CD14-positive monocyte (primary cell): ENCODE data around the gene STARD10. TPM values are rescaled to one million over a fixed set of nuclear protein-coding genes. Genes with fewer than 3 reads are reported as not detected.

Experiments used
- DNase-seq, 3 donors: peaks; one replicate each; pipeline ENCODE4 v3.0.0-alpha.2; 2011 to 2022
- H2AFZ ChIP-seq: 2 replicates; pipeline ENCODE4 v1.6.0; 2012; ENCODE audit warnings: mild to moderate bottlenecking, low read depth, low read length, inconsistent platforms; ENCODE audit not compliant: insufficient read depth, poor library complexity, severe bottlenecking
- H3K27ac ChIP-seq, 2 donors: 1 replicate in 1 of 2; 2 replicates in 1 of 2; pipeline ENCODE4 v1.5.1; 2012 to 2013; ENCODE audit warnings: low read length in 2 of 2, control low read depth in 1 of 2, inconsistent platforms in 1 of 2, low read depth in 1 of 2, mild to moderate bottlenecking in 1 of 2
- H3K27me3 ChIP-seq, 2 donors: one replicate each; pipeline versions ENCODE4 v1.6.0 to v1.6.1; 2011 to 2013; ENCODE audit warnings: low read length in 2 of 2; ENCODE audit not compliant: control insufficient read depth in 2 of 2, insufficient read depth in 2 of 2
- H3K36me3 ChIP-seq, 2 donors: replicated peaks in 1 of 2; 1 replicate in 1 of 2; 2 replicates in 1 of 2; pipeline versions ENCODE4 v1.5.1 to v1.6.1; 2012 to 2013; ENCODE audit warnings: low read length in 2 of 2, control low read depth in 1 of 2, inconsistent platforms in 1 of 2, mild to moderate bottlenecking in 1 of 2; ENCODE audit not compliant: insufficient read depth in 2 of 2, control insufficient read depth in 1 of 2
- H3K4me1 ChIP-seq, 2 donors: 1 replicate in 1 of 2; 2 replicates in 1 of 2; pipeline versions ENCODE4 v1.5.1 to v1.6.1; 2012 to 2013; ENCODE audit warnings: low read length in 2 of 2, control low read depth in 1 of 2, inconsistent platforms in 1 of 2, mild to moderate bottlenecking in 1 of 2, moderate library complexity in 1 of 2; ENCODE audit not compliant: insufficient read depth in 2 of 2, control insufficient read depth in 1 of 2
- H3K4me2 ChIP-seq: replicated peaks from 2 replicates; pipeline ENCODE3; 2012; ENCODE audit warnings: low read length, moderate library complexity, mild to moderate bottlenecking; ENCODE audit not compliant: poor library complexity, severe bottlenecking; ENCODE audit errors: extremely low read depth
- H3K4me3 ChIP-seq, 3 experiments: fragments of 200-600 bp in 1 of 3; sonication (generic) in 1 of 3; replicated peaks in 1 of 3; 1 replicate in 2 of 3; 2 replicates in 1 of 3; pipeline ENCODE4 v1.5.1; 2011 to 2013; ENCODE audit warnings: low read length in 3 of 3, mild to moderate bottlenecking in 3 of 3, control low read depth in 2 of 3, low read depth in 2 of 3, inconsistent platforms in 1 of 3, moderate library complexity in 1 of 3
- H3K79me2 ChIP-seq: 2 replicates; pipeline ENCODE4 v1.6.0; 2012; ENCODE audit warnings: mild to moderate bottlenecking, control low read depth, inconsistent platforms, low read length, moderate library complexity; ENCODE audit not compliant: insufficient read depth
- H3K9ac ChIP-seq: 2 replicates; pipeline ENCODE4 v1.6.0; 2017; ENCODE audit warnings: low read length, mild to moderate bottlenecking; ENCODE audit not compliant: insufficient read depth, poor library complexity, severe bottlenecking
- H3K9me3 ChIP-seq, 2 donors: replicated peaks in 1 of 2; 1 replicate in 1 of 2; 2 replicates in 1 of 2; pipeline versions ENCODE4 v1.5.1 to v1.6.1; 2012 to 2013; ENCODE audit warnings: low read length in 2 of 2, control low read depth in 1 of 2; ENCODE audit not compliant: control insufficient read depth in 1 of 2, insufficient read depth in 1 of 2
- H4K20me1 ChIP-seq: 2 replicates; pipeline ENCODE4 v1.6.0; 2012; ENCODE audit warnings: mild to moderate bottlenecking, low read length, control low read depth, moderate library complexity; ENCODE audit not compliant: insufficient read depth
- H3K27ac Mint-ChIP-seq, 7 donors: one replicate each; pipeline ENCODE4 v1.8.0; 2020; ENCODE audit warnings: mild to moderate bottlenecking in 7 of 7, mixed read lengths in 7 of 7, moderate library complexity in 6 of 7, inconsistent platforms in 2 of 7
- H3K27me3 Mint-ChIP-seq, 3 donors: one replicate each; pipeline ENCODE4 v1.8.0; 2021 to 2022; ENCODE audit warnings: low read depth in 3 of 3, mild to moderate bottlenecking in 3 of 3, mixed read lengths in 3 of 3, moderate library complexity in 3 of 3, inconsistent platforms in 1 of 3
- H3K36me3 Mint-ChIP-seq, 2 donors: one replicate each; pipeline ENCODE4 v1.8.0; 2020; ENCODE audit warnings: mixed read lengths in 2 of 2, inconsistent platforms in 1 of 2, mild to moderate bottlenecking in 1 of 2
- H3K4me1 Mint-ChIP-seq: one replicate; pipeline ENCODE4 v1.8.0; 2020; ENCODE audit warnings: mild to moderate bottlenecking, mixed read lengths
- H3K4me3 Mint-ChIP-seq, 2 donors: one replicate each; pipeline ENCODE4 v1.8.0; 2020; ENCODE audit warnings: mild to moderate bottlenecking in 2 of 2, mixed read lengths in 2 of 2, moderate library complexity in 1 of 2
- H3K9me3 Mint-ChIP-seq, 7 donors: one replicate each; pipeline ENCODE4 v1.8.0; 2020 to 2022; ENCODE audit warnings: mixed read lengths in 7 of 7, mild to moderate bottlenecking in 6 of 7, moderate library complexity in 6 of 7, inconsistent platforms in 2 of 7
- WGBS: methylation state at CpG from one replicate; pipeline ENCODE4 v1.1.5; 2013; ENCODE audit warnings: missing lambda C conversion rate; ENCODE audit not compliant: insufficient coverage; 5-methylcytosine and 5-hydroxymethylcytosine counted together
- intact Hi-C, 2 donors: fragments of 100-400 bp; cut with micrococcal nuclease; formaldehyde crosslinking; loops; one replicate each; pipeline versions ENCODE4 v1.15.0 to v1.15.1; 2023
- polyA plus RNA-seq, 3 donors: library from polyadenylated mRNA; depleted of rRNA in 1 of 3; unstranded in 2 of 3; stranded (reverse) in 1 of 3; fragments of 300-500 nt in 2 of 3; fragments of >200 nt in 1 of 3; fragmentation: Illumina TruSeq in 2 of 3; gene quantifications; 1 replicate in 2 of 3; 2 replicates in 1 of 3; pipeline ENCODE4 v1.2.3, GENCODE V29; 2012 to 2021
- TF ChIP-seq, protein P1 (sequence below): fragments of 200-600 bp; IDR thresholded peaks from one replicate; pipeline ENCODE4 v1.8.0; 2022; ENCODE audit warnings: antibody characterized with exemption, mild to moderate bottlenecking

Gene STARD10
- polyA plus RNA-seq, 3 donors, result 13.6 to 18.7 (median 15.4) TPM

DNA sequence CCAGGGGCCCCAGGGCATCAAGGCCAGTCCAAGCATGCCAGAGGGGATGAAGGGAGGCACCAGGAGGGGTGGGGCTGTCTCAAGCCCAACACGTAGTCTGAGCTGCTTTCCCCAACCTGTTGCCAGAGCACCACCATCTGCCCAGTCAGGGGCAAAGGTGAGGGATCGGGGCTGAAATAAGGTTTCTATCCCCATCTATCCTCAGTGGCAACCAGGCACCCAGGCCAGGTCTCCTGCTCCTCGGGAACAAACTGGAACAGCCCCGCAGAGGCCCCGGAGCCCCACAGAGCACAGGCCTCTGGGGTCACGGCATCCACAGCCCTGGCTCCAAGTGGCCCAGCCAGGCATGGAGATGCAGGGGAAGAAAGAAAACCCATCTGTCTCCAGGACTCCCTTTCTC is 19.3 kb downstream of the STARD10 start:
- Mint-ChIP-seq H3K27ac (peak overlapping the region in 1 of 7 donors; percentile 77), H3K36me3 (peaks cover 2 to 11% of the 10 kb centered on the region in 2 donors), H3K27me3 (peaks cover 6 to 11% (median 10%) of the 10 kb centered on the region in 3 donors), H3K9me3 (peaks cover 0 to 2% (median 0%) of the 10 kb centered on the region in 7 donors), H3K4me1 (peaks cover 19% of the 10 kb centered on the region), H3K4me3 (no peak overlapping the region)
- no peak overlapping the region for H3K4me3 ChIP-seq
- H3K4me2 ChIP-seq, result no peak overlapping the region
- H2AFZ ChIP-seq, result no peak overlapping the region
- intact Hi-C loops, result no loop called here
- H3K4me1 ChIP-seq, result peaks cover 14 to 16% of the 10 kb centered on the region in 2 donors
- no peak for DNase-seq
- H3K9me3 ChIP-seq, result no peaks in the 10 kb centered on the region
- H3K27me3 ChIP-seq, result peaks cover 0 to 1% of the 10 kb centered on the region in 2 donors
- WGBS, result 100% methylated on average over 1 of the region's 6 CpGs
- no peak overlapping the region for H3K27ac ChIP-seq
- TF ChIP-seq, protein P1, sequence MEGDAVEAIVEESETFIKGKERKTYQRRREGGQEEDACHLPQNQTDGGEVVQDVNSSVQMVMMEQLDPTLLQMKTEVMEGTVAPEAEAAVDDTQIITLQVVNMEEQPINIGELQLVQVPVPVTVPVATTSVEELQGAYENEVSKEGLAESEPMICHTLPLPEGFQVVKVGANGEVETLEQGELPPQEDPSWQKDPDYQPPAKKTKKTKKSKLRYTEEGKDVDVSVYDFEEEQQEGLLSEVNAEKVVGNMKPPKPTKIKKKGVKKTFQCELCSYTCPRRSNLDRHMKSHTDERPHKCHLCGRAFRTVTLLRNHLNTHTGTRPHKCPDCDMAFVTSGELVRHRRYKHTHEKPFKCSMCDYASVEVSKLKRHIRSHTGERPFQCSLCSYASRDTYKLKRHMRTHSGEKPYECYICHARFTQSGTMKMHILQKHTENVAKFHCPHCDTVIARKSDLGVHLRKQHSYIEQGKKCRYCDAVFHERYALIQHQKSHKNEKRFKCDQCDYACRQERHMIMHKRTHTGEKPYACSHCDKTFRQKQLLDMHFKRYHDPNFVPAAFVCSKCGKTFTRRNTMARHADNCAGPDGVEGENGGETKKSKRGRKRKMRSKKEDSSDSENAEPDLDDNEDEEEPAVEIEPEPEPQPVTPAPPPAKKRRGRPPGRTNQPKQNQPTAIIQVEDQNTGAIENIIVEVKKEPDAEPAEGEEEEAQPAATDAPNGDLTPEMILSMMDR, result no peak
- no peaks in the 10 kb centered on the region for H3K79me2 ChIP-seq
- H4K20me1 ChIP-seq, result peaks cover 3% of the 10 kb centered on the region
- no peaks in the 10 kb centered on the region for H3K36me3 ChIP-seq
- no peak overlapping the region for H3K9ac ChIP-seq

DNA sequence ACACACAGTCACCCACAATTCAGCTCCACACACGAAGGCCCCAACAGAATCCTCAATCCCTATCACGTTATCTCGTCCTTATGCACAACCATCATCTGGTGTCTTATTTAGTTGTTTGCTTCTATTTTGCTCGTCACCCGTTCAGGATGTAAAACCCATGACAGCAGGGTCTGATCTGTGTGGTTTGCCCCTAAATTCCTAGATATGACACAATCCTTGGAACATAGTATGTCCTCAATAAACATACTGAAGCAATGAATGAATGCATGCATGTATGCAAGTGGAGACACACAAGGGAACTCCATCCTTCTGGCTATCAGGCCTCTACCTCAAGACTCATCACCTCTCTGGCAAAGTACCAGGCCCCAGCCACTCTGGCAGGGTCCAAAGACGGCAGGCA is 20.2 kb downstream of the STARD10 start:
- Histone ChIP-seq H3K27me3 (no peaks in the 10 kb centered on the region), H2AFZ (no peak overlapping the region), H3K4me2 (no peak overlapping the region), H3K4me3 (no peak overlapping the region), H3K9ac (no peak overlapping the region), H3K79me2 (no peaks in the 10 kb centered on the region), H3K36me3 (no peaks in the 10 kb centered on the region), H3K4me1 (peaks cover 14 to 16% of the 10 kb centered on the region in 2 donors), H4K20me1 (peaks cover 3% of the 10 kb centered on the region), H3K9me3 (no peaks in the 10 kb centered on the region), H3K27ac (no peak overlapping the region)
- WGBS, result no CpG with 5 or more reads among the region's 6 CpGs
- H3K27ac Mint-ChIP-seq, result no peak overlapping the region
- H3K9me3 Mint-ChIP-seq, result peaks cover 0 to 2% (median 0%) of the 10 kb centered on the region in 7 donors
- peaks cover 2 to 7% of the 10 kb centered on the region in 2 donors for H3K36me3 Mint-ChIP-seq
- H3K4me3 Mint-ChIP-seq, result no peak overlapping the region
- no peak for DNase-seq
- H3K4me1 Mint-ChIP-seq, result peaks cover 16% of the 10 kb centered on the region
- intact Hi-C loops, result no loop called here
- peaks cover 3 to 5% (median 5%) of the 10 kb centered on the region in 3 donors for H3K27me3 Mint-ChIP-seq
- TF ChIP-seq, protein P1, result no peak
